ENCODE data around the gene ACO2.
"Not testable (repeated sequence)": the region's sequence is repeated elsewhere in the genome, so short reads cannot be mapped to it uniquely, and the experiment has no call there.

Gene ACO2

DNA sequence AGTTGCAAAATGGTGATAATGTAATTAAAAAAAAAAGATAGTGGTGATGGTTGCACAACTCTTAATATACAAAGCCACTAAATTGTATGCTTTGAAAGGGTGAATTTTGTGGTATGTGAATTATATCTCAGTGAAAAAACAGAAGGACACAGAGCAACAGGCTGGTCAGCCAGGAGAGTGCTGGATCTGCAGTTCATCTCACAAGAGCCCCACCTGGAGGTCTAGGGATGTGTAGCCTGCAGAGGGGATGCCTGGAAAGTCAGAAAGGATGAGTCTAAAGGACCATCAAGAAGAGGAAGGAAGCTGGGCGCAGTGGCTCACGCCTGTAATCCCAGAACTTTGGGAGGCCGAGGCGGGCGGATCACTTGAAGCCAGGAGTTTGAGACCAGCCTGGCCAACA lies 66.3 kb downstream of the ACO2 start:
- in situ Hi-C loops (cut with HindIII; ENCODE audit: low sequenced_read_pairs), result no loop called here

DNA sequence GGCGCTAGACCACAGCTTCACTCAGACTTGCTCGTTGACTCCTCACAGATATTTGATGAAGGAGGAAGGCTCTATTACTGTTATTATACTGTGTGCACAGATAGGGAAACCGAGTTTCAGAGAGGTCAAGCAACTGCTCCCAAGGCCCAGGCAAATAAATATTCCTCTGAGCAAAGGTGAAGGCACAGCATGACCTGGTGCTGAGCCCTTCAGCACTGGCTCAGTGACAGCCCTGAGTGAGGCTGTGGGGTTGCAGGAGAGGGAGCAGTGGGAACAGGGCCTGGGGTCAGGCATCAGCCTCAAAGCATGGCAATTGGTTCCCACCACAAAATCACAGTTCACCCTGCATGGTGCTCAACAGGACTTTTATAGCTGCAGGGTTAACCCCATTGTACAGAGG lies 68.3 kb downstream of the ACO2 start:
- in situ Hi-C loops (cut with HindIII; ENCODE audit: low sequenced_read_pairs), result no loop called here

DNA sequence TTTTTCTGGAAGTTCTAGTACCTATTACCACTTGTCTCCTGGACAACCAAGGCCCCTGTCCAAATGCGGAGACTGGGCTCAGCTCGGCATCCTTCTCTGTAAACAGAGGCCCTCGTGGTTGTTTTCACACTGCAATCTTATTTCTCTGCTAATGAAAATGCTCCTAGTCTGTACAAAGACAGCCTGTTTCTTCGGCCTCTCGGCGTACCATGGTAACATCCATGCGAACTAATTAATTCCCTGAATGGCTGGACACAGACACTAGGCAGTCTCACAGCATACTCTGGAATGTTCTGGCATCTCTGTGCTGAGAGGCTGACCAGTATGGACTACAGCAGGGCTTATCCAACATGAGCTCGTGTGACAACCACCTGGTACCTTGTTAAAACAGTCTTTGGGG lies 69.7 kb downstream of the ACO2 start:
- in situ Hi-C loops (cut with HindIII; ENCODE audit: low sequenced_read_pairs), result no loop called here

DNA sequence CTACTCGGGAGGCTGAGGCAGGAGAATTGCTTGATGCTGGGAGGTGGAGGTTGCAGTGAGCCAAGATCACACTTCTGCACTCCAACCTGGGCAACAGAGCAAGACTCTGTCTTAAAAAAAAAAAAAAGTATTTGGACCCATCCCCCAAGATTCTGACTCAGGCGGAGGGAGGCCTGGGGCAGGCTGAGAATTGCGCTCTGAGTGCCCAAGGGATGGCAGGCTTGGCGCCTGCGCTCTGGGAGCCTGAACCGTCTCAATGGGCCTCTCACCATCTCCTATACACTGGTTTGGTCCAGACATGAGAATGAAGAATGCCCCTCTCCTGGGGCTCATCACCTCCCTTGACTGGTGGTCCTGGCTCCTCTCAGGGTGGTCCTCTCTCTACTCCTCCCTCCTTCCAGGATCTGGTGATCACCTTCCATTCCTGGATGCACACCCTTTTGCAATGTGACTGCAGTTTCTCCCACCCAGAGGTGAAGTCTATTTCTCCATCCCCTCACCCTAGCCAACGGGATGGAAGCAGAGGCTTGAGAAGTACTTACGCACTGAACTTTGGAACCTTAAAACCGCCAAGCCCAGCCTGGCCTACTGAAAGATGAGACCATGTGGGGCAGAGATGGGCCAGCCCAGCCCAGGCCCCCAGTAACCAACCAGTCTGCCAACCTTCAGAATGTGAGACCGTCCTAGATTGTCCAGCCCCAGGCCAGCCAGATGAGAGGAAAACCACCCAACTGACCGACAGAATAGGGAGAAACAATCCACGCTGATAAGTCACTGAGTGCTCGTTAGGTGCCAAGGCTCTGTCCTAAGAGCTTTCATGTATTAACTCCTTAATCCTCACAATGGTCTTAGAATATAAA lies 70.5 kb downstream of the ACO2 start:
- in situ Hi-C loops (cut with HindIII; ENCODE audit: low sequenced_read_pairs), result no loop called here

DNA sequence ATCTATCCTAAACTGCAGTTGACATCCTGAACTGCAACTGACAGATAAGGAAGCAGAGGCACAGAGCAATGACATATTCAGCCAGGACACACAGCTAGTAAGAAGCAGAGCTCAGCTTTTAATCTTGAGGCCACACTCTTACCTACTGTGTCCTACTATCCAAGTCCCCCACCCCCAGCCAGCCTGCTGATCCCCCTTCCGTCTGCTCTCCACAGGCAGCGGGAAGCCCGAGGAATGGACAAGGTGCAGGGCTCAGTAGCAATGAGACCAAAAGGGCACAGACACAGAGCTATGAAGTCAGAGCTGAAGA lies 71.0 kb downstream of the ACO2 start:
- in situ Hi-C loops (cut with HindIII; ENCODE audit: low sequenced_read_pairs), result no loop called here

DNA sequence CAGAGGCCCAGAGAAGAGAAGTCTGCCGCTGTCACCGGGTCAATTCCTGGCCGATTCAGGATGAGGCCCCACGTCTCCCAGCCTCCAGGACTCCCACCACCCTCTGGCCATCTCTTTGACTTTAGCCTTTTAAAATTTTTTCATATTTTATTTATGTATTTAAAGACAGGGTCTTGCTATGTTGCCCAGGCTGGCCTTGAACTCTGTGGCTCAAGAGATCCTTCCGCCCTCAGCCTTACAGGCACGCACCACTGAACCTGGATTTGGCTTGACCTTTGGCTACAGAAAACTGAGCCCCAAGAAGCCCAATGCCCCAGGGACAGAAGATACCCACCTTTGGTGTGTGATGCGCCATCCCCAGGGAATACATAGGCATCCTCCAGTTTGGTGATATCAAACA lies 71.4 kb downstream of the ACO2 start:
- in situ Hi-C loops (cut with HindIII; ENCODE audit: low sequenced_read_pairs), result no loop called here

DNA sequence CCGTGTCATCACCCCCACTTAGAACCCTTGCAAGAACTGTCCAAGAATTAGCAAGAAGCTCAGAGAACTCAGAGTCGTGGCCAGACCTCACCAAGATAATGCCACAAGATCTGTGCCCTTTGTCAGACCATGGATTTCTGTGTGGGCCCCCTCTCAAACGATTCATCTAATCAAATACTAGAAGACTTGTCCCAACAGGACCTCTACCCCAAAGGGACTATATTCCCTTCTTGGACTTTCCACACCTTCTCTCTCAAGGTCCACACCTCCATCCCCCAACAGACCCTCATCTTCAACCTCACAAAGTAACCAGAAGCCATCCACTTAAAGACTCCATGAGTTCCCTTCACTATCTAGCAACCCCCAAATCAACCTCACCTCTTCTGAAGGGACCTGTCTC lies 72.6 kb downstream of the ACO2 start:
- in situ Hi-C loops (cut with HindIII; ENCODE audit: low sequenced_read_pairs), result no loop called here

DNA sequence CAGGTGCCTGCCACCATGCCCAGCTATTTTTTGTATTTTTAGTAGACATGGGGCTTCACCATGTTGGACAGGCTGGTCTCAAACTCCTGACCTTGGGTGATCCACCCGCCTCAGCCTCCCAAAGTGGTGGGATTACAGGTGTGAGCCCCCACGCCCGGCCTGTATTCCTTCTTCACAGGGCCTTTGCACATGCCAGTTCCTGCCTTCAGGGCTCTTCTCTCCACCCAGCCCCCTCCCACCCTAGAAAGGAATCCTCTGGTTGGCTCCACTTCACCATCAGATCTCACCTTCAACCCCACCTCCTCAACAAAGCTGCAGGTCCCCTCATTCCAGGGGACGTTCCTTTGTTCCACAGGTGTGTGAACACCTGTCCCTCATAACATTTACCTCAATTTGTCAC lies 73.3 kb downstream of the ACO2 start:
- in situ Hi-C loops (cut with HindIII; ENCODE audit: low sequenced_read_pairs), result no loop called here

DNA sequence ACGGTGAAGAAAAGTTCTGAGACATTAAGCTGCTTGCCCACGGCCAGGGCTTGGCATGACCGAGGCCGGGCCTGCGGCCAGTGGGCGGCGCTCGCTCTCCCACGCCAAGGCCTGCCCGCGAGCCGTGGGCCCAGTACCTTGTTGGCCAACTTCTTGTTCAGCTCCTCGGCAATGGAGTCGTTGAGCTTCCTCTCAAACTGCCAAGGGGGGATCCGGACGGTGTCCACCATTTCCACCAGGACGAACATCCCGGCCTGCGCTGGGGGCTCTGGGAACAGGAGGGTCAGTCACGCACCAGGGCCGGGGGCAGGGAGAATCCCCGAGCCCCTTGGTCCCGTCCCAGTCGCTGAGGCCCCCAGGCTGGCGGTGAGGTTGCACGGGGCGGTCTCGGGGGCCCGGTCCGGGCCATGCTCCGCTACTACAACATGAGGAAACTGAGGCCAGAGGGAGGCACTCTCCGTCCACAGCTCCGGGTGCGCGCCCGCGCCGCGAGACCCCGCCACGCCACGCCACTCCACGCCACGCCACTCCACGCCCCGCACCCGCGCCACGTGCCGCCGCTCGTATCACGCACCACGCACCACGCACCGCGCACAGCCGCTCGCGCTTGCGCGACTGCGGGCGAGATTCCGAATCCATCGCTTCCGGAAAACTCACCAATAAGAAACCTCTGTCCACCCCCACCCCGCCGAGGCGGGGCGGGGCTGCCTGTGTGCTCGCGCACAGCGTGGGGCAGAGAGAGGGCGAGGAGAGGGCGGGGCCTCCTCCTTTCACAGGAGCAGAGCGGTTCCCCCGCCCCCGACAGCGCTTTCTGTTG lies 75.1 kb downstream of the ACO2 start, which contains the start of gene POLR3H:
TSS of gene POLR3H (minus strand) at position 617 of the 817 bp plus-strand sequence. CDS start at position 248, 369 bp downstream.
- in situ Hi-C loops (cut with HindIII; ENCODE audit: low sequenced_read_pairs), result no loop called here

DNA sequence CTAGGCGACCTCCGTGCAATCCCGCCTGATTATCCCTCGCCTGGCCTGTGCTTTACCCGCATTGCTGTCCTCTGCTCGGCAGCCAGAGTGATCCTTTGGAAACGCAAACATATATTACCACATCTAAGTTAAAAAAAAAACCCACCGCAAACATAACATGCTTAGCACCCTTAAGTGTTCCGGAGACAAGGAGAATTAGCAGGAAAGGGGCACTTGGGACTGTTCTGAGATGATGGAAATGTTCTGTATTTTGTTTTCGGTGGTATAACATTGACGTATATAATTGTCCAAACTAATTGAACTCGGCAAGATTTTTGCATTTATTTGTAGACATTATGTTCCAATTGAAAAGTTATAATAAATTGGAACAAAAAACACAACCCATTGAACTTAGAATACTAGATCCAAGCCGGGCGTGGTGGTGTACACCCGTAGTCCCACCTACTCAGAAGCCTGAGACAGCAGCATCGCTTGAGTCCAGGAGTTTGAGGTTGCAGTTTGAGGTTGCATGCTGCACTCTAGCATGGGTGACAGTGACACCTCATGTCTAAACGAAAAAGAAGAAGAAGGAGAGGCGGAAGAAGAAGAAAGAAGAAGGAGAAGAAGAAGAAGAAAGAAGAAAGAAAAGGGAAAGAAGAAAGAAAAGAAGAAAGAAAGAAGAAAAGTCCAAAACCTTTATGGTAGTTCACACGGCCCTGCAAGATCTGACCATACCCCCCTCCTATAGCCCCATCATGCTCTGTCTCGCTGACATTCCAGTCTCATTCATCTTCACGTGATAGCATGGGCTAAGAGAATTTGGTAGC lies 76.0 kb downstream of the ACO2 start:
- in situ Hi-C loops (cut with HindIII; ENCODE audit: low sequenced_read_pairs), result no loop called here

DNA sequence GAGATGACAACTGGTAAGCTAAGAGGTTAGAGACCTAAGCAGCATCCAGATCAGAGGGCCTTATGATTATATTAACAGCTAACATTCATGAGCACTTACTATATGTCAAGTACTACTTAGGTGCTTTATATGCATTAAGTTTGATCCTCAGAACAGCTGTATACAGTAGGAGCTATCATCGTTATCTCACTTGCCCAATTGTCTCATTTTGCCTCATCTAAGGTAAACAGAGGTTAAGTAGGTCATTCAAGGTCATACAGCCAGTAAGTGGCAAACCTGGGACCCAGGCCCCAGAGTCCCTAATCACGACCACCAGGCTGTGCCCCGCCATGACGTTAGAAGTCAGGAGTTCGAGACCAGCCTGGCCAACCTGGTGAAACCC lies 79.9 kb downstream of the ACO2 start:
- in situ Hi-C loops (cut with HindIII; ENCODE audit: low sequenced_read_pairs), result no loop called here

DNA sequence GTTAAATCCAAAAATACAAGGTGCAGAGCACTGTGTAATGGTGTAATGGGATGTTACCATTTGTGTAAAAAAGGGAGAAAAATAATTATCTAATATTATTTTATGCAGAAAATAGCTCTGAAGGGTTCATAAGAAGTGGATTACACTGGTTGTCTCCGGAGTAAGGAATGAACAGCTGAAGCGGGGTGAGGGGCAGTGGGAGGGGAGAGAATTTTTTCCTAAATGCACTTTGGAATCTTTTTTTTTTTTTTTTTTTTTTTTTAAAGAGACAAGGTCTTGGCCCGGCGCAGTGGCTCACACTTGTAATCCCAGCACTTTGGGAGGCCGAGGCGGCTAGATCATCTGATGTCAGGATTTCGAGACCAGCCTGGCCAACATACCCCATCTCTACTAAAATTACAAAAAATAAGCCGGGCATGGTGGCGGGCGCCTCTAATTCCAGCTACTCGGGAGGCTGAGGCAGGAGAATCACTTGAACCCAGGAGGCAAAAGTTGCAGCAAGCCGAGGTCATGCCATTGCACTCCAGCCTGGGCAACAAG lies 82.1 kb downstream of the ACO2 start:
- in situ Hi-C loops (cut with HindIII; ENCODE audit: low sequenced_read_pairs), result no loop called here

DNA sequence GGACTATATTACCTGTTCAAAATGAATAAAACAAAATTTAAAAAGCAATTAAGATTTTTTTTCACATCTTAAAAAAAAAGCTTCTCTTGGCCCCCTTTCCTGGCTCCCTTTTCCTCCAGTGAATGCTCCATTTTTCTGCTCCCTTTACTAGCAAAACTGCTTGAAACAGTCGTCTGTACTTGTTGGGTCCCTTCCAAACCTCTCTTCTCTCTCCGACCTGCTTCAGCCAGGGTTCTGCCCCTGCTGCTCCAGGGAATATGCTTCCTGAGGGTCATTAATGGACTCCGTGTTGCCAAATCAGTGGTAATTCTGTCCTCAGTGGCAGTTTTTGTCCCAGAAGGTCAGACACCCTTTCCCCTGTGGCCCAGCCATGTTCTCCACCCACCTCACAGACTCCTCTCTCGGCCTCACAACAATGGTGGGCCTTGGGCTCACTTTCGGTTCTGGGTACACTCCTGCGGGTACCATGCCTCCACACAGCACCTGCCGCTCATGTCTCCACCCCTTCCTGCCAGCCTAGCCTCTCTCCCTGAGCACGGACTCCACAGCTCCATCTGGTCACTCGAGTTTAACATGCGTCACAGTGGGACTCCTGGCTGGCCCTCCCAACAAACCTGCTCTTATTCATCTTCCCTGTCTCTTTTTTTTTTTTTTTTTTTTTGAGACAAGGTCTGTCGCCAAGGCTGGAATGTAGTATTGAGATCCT lies 83.1 kb downstream of the ACO2 start:
- in situ Hi-C loops (cut with HindIII; ENCODE audit: low sequenced_read_pairs), result no loop called here

DNA sequence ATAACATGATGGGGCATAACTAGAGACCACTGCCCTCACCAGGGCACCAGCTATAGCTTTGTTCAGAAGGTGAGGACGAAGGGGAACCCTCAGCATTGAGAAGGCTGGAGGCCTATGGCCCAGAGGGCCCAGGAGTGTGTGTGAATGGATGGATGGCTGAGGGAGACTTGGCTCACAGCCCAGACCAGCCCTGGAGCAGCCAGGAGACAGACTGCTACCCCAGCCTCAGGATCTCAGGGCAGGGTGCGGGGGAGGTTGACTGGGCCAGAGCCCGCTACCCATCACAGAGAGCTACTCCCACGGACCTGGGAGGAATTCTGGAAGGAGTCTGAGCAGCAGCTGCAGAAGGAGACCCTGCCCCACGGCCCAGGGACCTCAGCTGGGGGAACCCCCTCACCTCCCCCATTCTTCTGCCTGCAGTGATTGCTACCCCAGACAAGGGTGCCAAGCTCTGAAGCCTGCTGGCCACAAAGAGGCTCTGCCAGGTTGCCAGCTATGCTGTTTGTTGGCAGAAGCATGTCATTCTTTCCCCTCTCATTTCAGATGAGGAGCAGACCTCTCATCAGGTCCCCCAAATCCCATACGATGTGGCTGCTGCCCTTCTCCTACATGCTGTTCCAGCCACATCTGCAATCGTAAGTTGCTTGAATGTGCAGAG lies 86.5 kb downstream of the ACO2 start:
- in situ Hi-C loops (cut with HindIII; ENCODE audit: low sequenced_read_pairs), result no loop called here

DNA sequence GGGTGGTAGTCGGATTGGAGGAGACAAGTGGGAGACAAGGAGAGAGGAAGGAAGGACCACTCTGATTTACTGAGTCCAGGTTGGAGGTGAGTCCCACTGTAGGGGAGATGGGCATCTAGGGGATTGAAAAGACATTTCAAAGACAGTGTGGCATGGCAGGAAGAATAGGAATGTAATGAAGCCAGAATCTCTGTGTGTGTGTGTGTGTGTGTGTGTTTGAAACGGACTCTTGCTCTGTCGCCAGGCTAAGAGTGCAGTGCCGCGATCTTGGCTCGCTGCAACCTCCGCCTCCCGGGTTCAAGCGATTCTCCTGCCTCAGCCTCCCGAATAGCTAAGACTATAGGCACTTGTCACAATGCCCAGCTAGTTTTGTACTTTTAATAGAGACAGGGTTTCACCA lies 87.6 kb downstream of the ACO2 start:
- in situ Hi-C loops (cut with HindIII; ENCODE audit: low sequenced_read_pairs), result no loop called here

DNA sequence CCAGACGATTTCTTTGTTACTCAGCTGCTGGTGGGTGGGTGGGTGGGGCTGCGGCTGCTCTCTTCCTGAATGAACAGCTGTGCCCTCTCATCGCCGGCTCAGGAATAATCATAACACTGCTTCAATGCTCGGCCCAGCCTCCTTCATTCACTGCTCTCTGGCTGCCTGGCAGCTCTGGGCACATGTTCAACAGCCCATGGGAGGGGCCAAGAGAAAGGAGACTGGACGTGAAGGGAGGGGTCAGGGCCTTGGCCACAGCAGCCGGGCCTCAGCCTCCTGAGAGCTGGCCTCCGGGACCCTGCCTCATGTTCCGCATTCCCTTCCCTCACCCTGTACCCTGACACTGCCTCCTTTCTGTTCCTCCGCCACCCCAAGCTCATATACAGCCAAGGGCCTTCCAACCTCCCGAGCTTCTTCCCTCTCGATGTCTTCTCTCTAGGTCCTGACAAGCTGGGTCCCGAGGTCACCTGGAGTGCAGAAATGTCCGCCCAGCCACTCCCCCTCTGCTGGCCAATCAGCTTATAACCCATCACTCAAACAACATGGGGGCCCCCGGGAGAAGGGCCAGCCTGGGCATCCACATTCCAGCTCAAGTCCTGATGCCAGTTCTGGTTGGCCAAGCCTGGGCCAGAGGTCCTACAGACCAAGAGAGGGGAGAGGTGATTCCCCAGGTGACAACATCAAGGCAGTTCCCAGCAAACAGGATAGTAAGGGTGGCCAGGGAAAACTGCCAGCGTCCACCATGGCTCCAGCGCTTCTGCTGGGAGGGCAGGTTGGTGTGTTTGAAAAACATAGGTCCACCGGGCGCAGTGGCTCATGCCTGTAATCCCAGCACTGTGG lies 88.7 kb downstream of the ACO2 start:
- in situ Hi-C loops (cut with HindIII; ENCODE audit: low sequenced_read_pairs), result no loop called here

DNA sequence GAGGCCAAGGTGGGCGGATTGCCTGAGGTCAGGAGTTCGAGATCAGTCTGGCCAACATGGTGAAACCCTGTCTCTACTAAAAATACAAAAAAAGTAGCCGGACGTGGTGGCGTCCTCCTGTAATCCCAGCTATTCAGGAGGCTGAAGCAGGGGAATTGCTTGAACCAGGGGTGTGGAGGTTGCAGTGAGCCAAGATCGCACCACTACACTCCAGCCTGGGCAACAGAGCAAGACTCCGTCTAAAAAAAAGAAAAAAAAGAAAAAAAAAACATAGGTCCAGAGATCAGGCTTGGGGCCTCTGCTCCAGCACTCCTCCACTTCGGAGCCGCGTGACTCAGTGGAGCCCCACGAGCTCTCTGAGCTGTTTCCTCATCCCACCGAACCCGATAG lies 89.3 kb downstream of the ACO2 start:
- in situ Hi-C loops (cut with HindIII; ENCODE audit: low sequenced_read_pairs), result not testable (repeated sequence)

DNA sequence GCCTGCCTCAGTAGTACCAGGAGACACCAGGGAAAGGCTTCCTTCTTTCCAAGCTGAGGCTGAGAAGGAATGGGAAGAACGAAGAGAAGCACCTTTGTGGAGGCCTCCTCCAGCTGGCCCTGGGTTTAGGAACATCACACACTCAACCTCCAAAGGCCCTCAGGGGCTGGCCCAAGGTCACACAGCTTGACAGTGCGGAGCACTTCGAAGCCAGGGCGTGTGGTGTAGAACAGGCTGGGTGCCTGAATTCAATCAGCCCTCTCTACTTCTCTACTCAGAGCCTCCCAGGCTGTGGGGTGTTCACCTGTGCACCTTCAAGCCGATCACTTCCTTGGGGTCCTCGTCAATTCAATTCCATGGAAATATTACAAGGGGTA lies 91.2 kb downstream of the ACO2 start:
- in situ Hi-C loops (cut with HindIII; ENCODE audit: low sequenced_read_pairs), result loop anchor here (5.0 kb wide), 2 partner anchors 48 to 88 kb away; no protein-coding TSS in a partner anchor

DNA sequence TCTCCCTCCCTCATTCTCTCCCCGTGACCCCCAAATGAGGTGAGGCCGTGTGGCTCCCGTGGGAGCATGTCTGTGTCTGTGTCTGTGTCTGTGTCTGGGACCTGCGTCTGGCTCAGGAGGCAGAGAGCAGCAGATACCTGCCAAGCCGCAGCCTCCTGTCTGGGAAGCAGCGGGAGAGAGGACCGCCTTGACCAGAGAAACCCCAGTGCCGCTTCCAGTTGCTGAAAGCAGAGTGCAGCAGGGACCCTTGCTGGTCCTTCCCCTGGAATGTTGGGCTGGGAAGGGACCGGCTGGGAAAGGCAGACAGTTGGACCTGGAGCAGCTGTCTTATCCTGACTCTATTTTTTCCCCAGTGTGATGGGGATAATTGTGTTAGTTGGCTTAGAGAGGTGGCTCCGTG lies 92.4 kb downstream of the ACO2 start:
- in situ Hi-C loops (cut with HindIII; ENCODE audit: low sequenced_read_pairs), result loop anchor here (5.0 kb wide), 2 partner anchors 49 to 89 kb away; no protein-coding TSS in a partner anchor
